Urinary bladder (tissue), 4 donors: Measurements from ENCODE around the gene MAPKAPK5. TPM values are rescaled to one million over a fixed set of nuclear protein-coding genes. Genes with fewer than 3 reads are reported as not detected.

Experiments used
- DNase-seq: peaks from one replicate; pipeline ENCODE4 v3.0.0-alpha.2; 2015; ENCODE audit errors: extremely low spot score
- H3K27ac ChIP-seq: one replicate; pipeline ENCODE4 v1.5.1; 2013; ENCODE audit warnings: low read depth, mild to moderate bottlenecking, moderate library complexity
- H3K36me3 ChIP-seq: one replicate; pipeline ENCODE4 v1.6.1; 2013; ENCODE audit warnings: mild to moderate bottlenecking, moderate library complexity; ENCODE audit not compliant: insufficient read depth
- H3K4me1 ChIP-seq: one replicate; pipeline ENCODE4 v1.6.1; 2013; ENCODE audit warnings: mild to moderate bottlenecking, moderate library complexity; ENCODE audit not compliant: insufficient read depth
- H3K4me3 ChIP-seq: one replicate; pipeline ENCODE4 v1.5.1; 2013; ENCODE audit warnings: low read depth, low read length
- WGBS: extraction: QIAGEN DNeasy Blood & Tissue Kit; methylation state at CpG from one replicate; pipeline ENCODE4 v1.1.7; 2013; 5-methylcytosine and 5-hydroxymethylcytosine counted together
- polyA plus RNA-seq: library from polyadenylated mRNA; stranded (reverse); fragments of 200-250 nt; gene quantifications from one replicate; pipeline ENCODE4 v1.2.3, GENCODE V29; 2013
- total RNA-seq: library from RNA; depleted of rRNA; stranded (reverse); fragments of >200 nt; gene quantifications from one replicate; pipeline ENCODE4 v1.2.3, GENCODE V29; 2014
- donor health status: healthy with polysubstance abuse.
- donor health status: healthy.

MAPKAPK5 gene
- total and polyA plus RNA-seq, 2 donors: 26.2 to 37.0 TPM

GRCh38 chr12:111838353-111838752, 3.7 kb upstream of the MAPKAPK5 start:
- Histone ChIP-seq H3K36me3 (no peaks in the 10 kb centered on the region), H3K4me3 (no peak overlapping the region), H3K4me1 (no peaks in the 10 kb centered on the region), H3K27ac (no peak overlapping the region)
- DNase-seq: no peak
- WGBS: 73% methylated on average over 3 of the region's 3 CpGs

DNA sequence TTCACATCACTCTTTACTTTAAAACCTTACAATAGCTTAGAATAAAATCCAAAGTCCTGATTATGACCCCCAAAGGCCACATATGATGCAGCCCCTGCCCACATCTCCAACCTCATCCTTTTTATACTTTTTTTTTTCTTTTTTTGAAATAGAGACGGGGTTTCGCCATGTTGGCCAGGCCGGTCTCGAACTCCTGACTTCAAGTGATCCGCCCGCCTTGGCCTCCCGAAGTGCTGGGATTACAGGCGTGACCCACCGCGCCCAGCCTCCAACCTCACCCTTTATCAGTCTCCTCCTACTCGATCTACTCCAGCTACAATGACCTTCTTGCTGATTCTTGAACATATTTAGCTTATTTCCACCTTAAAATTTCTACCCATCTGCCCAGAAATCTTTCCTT, 1.2 kb upstream of the MAPKAPK5 start:
- H3K4me3 ChIP-seq: peak overlapping the region; percentile 95
- H3K36me3 ChIP-seq: no peaks in the 10 kb centered on the region
- H3K27ac ChIP-seq: no peak overlapping the region
- DNase-seq: no peak
- H3K4me1 ChIP-seq: no peaks in the 10 kb centered on the region
- 26% methylated on average over 11 of the region's 11 CpGs for WGBS

GRCh38 chr12:111841236-111841749, 735 bp upstream of the MAPKAPK5 start:
- Histone ChIP-seq H3K36me3 (no peaks in the 10 kb centered on the region), H3K27ac (peak overlapping the region; percentile 96), H3K4me3 (peak overlapping the region; percentile 95), H3K4me1 (no peaks in the 10 kb centered on the region)
- no peak for DNase-seq
- under 1% methylated on average over 13 of the region's 13 CpGs for WGBS

DNA sequence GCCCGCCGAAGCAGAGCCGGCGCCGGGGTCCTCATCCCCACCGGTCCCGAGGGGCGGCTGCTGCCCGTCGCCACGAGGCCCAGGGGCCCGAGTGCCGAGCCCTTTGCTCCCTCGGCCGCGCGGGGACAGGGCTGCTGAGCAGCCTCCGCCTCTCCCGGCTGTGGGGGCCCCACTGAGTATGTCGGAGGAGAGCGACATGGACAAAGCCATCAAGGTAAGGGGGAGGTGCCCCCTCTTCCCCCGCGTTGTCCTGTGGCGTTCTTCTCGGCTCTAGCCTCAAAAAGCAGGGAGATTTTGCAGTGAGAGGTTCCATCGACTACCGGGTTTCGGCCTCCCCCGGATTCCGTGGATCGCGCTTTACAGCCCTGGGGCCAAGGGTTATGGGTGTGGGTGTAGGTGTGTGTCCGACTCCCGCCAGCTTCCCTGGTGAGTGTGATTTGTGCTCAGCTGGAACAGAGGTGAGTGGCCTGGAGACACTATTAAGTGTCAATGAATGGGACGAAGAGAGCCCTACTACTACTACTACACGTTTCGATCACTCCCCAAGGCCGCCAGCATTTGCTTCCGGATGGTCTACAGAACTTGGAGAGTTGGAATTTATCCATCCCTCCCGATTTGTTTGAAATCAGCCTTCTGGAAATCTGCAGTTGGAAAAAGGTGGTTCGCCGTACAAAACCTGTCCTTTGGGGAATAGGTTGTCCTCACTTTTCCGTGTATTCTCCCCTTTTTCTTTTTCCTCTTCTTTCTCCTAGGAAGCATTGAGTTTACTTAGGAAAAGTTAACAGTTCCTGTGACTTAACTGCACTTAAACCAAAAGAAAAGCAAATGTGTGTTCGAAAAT, 748 bp downstream of the MAPKAPK5 start:
- no peak for DNase-seq

GRCh38 chr12:111846016-111846415, 4.0 kb downstream of the MAPKAPK5 start:
- no peak for DNase-seq
- no peaks in the 10 kb centered on the region for H3K36me3 ChIP-seq
- no peak overlapping the region for H3K27ac ChIP-seq
- H3K4me1 ChIP-seq: no peaks in the 10 kb centered on the region
- 79% methylated on average over 2 of the region's 2 CpGs for WGBS
- H3K4me3 ChIP-seq: no peak overlapping the region

More for the DNA sequence above, 748 bp downstream of the MAPKAPK5 start:
- Histone ChIP-seq H3K4me1 (no peaks in the 10 kb centered on the region), H3K36me3 (no peaks in the 10 kb centered on the region), H3K27ac (peak overlapping the region; percentile 96), H3K4me3 (peak overlapping the region; percentile 95)
- WGBS: 2% methylated on average over 44 of the region's 44 CpGs

- no peak for DNase-seq
- WGBS: 74% methylated on average over 2 of the region's 2 CpGs
Observed at GRCh38 chr12:111850526-111850925, 8.5 kb downstream of the MAPKAPK5 start.

GRCh38 chr12:111858186-111858585, 16.2 kb downstream of the MAPKAPK5 start:
- Histone ChIP-seq H3K36me3 (no peaks in the 10 kb centered on the region), H3K4me1 (no peaks in the 10 kb centered on the region), H3K4me3 (no peak overlapping the region), H3K27ac (no peak overlapping the region)
- DNase-seq: no peak
- WGBS: 98% methylated on average over 2 of the region's 2 CpGs

More at GRCh38 chr12:111850526-111850925, 8.5 kb downstream of the MAPKAPK5 start:
- Histone ChIP-seq H3K4me1 (no peaks in the 10 kb centered on the region), H3K27ac (no peak overlapping the region), H3K4me3 (no peak overlapping the region), H3K36me3 (no peaks in the 10 kb centered on the region)

DNA sequence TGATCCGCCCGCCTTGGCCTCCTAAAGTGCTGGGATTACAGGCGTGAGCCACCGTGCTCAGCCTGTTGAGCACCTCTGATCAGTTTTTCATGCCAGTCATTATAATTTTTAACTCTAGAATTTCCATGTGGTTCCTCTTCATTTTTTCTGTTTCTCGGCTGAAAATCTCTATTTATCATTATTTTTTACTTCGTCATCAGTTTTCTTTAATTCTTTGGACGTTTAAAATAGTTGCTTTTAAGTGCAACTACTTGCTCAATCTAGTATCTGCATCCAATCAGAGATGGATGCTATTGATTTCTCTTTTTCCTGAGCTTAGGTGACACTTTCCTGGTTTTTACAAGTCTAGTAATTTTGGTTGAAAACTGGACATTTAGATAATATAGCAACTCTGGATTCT, 16.8 kb downstream of the MAPKAPK5 start:
- no peaks in the 10 kb centered on the region for H3K4me1 ChIP-seq
- H3K4me3 ChIP-seq: no peak overlapping the region
- H3K27ac ChIP-seq: no peak overlapping the region
- no peaks in the 10 kb centered on the region for H3K36me3 ChIP-seq
- WGBS: 95% methylated on average over 7 of the region's 7 CpGs
- DNase-seq: no peak

- no peak overlapping the region for H3K27ac ChIP-seq
- H3K36me3 ChIP-seq: peaks cover 2% of the 10 kb centered on the region
- H3K4me3 ChIP-seq: no peak overlapping the region
- WGBS: 94% methylated on average over 1 of the region's 1 CpG
- H3K4me1 ChIP-seq: no peaks in the 10 kb centered on the region
- DNase-seq: no peak
Observed at GRCh38 chr12:111864913-111865312, 22.9 kb downstream of the MAPKAPK5 start.

DNA sequence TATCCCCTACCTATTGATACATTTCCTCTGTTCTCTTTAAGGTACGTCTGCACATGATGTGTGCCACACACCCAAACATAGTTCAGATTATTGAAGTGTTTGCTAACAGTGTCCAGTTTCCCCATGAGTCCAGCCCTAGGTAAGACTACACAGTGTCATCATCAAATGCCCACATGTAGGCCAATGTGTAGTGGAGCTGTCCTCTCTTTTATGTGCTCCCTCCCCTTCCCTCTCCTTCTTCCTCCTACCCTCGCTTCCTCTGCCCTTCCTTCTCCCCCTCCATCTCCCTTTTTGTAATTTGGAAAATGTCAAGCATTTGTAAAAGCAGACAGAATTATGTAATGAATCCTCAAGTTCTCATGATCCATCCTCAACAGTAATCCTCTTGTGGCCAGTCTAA, 25.5 kb downstream of the MAPKAPK5 start:
- peaks cover 2% of the 10 kb centered on the region for H3K36me3 ChIP-seq
- no peaks in the 10 kb centered on the region for H3K4me1 ChIP-seq
- no peak for DNase-seq
- 84% methylated on average over 2 of the region's 2 CpGs for WGBS
- no peak overlapping the region for H3K4me3 ChIP-seq
- H3K27ac ChIP-seq: no peak overlapping the region

GRCh38 chr12:111868676-111869588, 26.9 kb downstream of the MAPKAPK5 start:
- DNase-seq: no peak
- no peak overlapping the region for H3K27ac ChIP-seq
- no peaks in the 10 kb centered on the region for H3K4me1 ChIP-seq
- H3K4me3 ChIP-seq: no peak overlapping the region
- H3K36me3 ChIP-seq: peaks cover 2% of the 10 kb centered on the region
- WGBS: 53% methylated on average over 2 of the region's 2 CpGs

- WGBS: 95% methylated on average over 1 of the region's 1 CpG
- Histone ChIP-seq H3K27ac (no peak overlapping the region), H3K4me1 (no peaks in the 10 kb centered on the region), H3K36me3 (peaks cover 2% of the 10 kb centered on the region), H3K4me3 (no peak overlapping the region)
- DNase-seq: no peak
Observed at GRCh38 chr12:111869671-111870070, 27.6 kb downstream of the MAPKAPK5 start.

GRCh38 chr12:111870216-111870615, 28.2 kb downstream of the MAPKAPK5 start:
- no peak for DNase-seq
- 92% methylated on average over 6 of the region's 6 CpGs for WGBS
- H3K4me1 ChIP-seq: no peaks in the 10 kb centered on the region
- H3K4me3 ChIP-seq: no peak overlapping the region
- peaks cover 2% of the 10 kb centered on the region for H3K36me3 ChIP-seq
- H3K27ac ChIP-seq: no peak overlapping the region
